ENCODE results near the gene DYSF.

DYSF gene

DNA sequence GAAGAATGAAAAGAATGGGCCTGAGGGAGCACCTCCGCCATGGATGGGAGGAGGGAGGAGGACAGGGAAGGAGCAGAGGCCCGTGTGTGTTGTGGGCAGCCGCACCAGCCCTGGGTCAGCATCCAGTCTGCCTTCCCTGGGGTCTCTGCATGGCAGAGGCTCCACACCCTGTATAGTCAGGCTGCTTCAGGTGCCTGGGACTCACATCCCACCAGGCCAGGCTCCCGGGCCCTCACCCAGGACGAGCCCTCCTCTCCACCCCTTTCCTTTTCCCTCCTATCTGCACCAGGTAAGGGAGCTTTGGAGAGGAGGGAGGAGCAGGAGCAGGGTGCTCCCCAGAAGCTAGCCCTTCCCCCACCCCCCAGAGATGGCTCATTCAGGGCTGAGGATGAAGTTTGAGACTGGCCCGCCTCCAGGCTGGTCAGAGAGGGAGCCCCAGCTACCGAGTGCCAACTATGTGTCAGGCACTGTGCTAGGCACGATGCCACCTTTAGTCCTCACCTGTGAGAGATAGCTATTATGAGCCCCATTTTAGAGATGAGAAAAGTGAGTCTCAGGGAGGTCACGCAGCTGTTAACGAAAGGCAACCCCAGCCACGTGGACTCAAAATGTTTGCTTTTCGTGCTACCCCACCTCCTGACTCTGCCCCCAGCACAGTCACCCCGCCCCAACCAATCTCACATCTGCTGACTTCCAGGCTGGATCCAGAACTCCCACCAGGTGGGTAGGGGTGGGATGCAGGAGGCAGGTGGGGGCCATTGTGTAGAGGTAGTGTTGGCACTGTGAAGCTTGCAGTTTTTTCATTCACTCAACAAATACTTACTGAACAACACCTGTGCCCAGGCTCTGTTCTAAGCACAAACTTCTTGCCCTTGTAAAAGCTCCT, 242.1 kb downstream of the DYSF start:
- TF ChIP-seq, protein P1, sequence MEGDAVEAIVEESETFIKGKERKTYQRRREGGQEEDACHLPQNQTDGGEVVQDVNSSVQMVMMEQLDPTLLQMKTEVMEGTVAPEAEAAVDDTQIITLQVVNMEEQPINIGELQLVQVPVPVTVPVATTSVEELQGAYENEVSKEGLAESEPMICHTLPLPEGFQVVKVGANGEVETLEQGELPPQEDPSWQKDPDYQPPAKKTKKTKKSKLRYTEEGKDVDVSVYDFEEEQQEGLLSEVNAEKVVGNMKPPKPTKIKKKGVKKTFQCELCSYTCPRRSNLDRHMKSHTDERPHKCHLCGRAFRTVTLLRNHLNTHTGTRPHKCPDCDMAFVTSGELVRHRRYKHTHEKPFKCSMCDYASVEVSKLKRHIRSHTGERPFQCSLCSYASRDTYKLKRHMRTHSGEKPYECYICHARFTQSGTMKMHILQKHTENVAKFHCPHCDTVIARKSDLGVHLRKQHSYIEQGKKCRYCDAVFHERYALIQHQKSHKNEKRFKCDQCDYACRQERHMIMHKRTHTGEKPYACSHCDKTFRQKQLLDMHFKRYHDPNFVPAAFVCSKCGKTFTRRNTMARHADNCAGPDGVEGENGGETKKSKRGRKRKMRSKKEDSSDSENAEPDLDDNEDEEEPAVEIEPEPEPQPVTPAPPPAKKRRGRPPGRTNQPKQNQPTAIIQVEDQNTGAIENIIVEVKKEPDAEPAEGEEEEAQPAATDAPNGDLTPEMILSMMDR (IDR thresholded peaks at IDR 0.05), result no peak

DNA sequence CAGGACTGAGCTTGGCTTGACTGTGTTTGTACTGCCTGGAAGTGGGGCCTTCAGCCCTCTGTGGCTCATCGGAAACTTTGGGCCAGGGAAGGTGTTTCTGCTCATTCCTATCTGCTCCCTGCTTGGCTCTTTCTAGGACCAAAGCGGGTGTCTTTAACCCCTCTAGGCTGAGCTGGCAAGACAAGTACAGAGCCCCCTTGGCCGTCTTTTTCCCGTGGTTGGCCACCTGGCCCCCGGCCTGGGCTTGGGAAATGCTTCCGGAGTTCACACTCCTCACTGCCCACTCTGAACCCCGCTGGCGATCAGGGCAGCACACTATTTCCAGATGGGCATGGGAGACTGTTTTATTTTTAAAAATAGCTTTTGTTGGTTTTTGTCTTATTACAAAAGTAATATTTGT, 243.0 kb downstream of the DYSF start:
- TF ChIP-seq, protein P1 (IDR thresholded peaks at IDR 0.05), result no peak

DNA sequence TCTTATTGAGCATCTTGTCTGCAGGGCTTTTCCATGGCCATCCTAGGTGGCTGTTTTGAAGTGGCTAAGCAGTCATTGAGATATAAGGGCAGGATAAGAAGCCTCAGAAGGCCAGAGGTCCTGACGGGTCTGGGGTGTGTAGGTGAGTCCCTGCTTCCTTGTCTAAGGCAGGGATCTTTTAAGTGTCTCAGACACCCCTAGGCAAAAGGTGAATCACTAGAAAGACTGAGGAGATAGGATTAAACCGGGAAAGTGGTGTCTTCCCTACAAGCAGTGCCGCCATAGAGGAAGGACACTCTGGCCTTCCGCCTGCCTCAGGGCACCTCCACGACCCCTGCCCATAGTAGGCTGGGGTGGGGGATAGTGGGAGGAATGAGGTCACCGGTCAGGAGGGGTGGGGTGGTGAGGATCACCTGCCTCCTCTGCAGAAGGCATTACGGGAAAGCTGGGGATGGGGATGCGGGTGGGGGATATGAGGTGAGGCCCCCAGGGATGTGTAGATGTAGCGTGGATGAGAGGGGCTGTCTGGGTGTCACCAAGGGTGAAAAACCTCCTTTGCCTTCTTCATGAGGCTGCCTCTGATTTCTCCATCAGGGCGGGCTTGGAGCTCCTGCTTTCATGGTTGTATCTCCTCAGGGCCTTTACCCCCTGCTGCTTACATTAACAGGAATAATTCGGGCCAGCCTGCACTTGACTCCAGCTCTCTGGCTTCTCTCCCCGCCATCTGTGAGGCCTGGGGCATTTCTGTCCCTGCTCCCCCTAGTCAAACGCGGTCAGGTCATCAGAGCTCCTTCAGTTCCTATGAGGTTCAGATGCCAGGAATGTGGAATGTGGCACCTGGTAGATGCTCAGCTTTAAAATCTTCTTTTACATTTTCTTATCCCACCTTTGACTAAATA, 244.0 kb downstream of the DYSF start:
- TF ChIP-seq, protein P1 (IDR thresholded peaks at IDR 0.05), result no peak

DNA sequence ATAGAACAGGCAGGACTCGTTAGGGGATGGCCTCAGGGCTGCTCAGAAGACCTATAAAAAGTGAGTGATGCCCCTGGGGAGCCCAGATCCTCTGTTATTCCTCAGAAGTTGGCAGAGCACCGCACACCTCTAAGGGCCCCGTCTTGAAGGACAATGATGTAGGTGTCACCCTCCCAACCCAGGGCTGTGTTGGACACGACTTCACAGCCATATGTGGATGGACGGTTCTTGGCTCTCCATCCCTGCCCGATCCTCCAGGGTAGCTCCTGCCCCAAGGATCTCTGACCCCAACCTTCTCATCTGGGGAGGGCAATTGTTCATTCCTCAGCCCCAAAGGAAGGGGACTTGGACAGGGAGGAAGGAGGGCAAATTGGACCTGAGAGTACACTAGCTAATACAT, 246.1 kb downstream of the DYSF start:
- TF ChIP-seq, protein P1 (IDR thresholded peaks at IDR 0.05), result no peak

DNA sequence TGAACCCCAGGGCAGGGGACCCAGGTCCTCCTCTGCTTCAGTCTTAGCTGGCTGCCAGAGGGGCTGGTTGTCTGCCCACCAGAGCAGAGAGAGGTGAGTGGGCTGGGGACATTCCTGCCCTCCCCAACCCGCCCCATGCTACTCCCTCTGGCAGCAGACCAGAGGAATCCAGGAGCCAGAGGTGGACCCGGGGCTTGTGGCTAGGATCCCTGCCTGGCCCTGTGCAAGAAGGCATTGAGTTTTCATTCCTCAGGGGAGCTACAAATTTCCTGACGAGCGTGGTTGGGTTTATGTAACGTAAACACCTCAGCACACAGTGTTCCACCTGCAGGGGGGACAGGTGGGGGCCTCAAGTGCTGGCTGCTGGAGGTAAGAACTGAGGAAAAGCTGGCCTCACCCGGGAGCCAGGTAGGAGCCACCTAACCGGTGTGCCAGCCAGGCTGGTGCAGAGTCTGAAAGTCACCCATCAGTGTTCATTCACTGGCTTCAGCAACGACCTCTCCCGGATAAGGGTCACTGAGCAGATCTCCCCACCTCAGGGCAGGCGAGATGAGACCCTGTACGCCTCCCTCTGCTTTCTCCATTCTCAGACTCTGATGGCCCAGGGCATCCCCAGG, 246.8 kb downstream of the DYSF start:
- TF ChIP-seq, protein P1 (IDR thresholded peaks at IDR 0.05), result no peak

- TF ChIP-seq, protein P1 (IDR thresholded peaks at IDR 0.05), result no peak
Measured at GRCh38 chr2:71700658-71701397, 247.5 kb downstream of the DYSF start.
